ENCODE measurements around the gene OR5AC2.

Gene OR5AC2

DNA sequence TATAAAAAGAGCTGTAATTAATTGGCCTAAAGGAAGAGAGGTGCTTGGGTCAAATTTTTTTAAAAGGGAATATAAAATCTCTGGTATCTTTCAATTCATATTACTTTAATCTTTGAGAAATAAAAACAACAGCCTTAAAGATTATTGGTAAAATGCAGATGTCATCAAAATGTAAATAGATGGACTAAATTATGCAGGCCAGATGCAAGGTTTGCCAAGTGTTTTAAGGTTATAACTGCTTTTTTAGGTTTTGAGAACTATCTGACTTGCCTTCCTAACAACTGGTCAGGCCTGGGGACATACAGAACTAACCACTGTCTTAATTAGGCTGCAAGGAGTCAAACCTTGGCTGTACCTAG, 23.6 kb downstream of the OR5AC2 start:
- Histone ChIP-seq H3K27me3 (replicated peaks) (no peaks in the 10 kb centered on the region), H3K27ac (no peak overlapping the region), H3K4me3 (ENCODE audit: low read depth, low read length) (no peak overlapping the region), H3K36me3 (replicated peaks) (no peaks in the 10 kb centered on the region)
- no peak for DNase-seq
- TF ChIP-seq, protein P1, sequence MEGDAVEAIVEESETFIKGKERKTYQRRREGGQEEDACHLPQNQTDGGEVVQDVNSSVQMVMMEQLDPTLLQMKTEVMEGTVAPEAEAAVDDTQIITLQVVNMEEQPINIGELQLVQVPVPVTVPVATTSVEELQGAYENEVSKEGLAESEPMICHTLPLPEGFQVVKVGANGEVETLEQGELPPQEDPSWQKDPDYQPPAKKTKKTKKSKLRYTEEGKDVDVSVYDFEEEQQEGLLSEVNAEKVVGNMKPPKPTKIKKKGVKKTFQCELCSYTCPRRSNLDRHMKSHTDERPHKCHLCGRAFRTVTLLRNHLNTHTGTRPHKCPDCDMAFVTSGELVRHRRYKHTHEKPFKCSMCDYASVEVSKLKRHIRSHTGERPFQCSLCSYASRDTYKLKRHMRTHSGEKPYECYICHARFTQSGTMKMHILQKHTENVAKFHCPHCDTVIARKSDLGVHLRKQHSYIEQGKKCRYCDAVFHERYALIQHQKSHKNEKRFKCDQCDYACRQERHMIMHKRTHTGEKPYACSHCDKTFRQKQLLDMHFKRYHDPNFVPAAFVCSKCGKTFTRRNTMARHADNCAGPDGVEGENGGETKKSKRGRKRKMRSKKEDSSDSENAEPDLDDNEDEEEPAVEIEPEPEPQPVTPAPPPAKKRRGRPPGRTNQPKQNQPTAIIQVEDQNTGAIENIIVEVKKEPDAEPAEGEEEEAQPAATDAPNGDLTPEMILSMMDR (IDR thresholded peaks at IDR 0.05; ENCODE audit: low read depth, low read length, missing control alignments), result no peak
- in situ Hi-C loops (cut with HindIII; ENCODE audit: low pct_ligation_motif_present, low sequenced_read_pairs), result no loop called here

DNA sequence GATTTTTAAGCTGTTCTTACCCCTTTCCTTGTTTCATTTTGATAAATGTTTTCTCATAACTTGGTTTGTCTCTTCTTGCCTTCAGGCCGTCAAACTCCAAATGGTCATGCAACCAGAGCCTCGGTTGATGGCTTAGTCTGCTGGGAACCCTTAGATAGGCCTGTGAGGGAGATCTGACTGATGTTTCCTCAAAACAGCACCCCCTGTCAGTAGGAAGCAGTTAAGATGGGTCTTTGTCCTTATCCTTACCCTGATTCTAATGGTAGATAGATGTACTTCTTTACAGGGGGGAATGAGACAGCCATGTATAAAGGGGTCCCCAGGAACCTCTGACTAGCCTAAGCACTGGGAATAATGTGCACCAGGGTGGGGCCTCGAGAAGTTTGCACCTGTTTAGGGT, 27.3 kb downstream of the OR5AC2 start:
- TF ChIP-seq, protein P1 (IDR thresholded peaks at IDR 0.05; ENCODE audit: low read depth, low read length, missing control alignments), result no peak
- Histone ChIP-seq H3K36me3 (replicated peaks) (no peaks in the 10 kb centered on the region), H3K4me3 (ENCODE audit: low read depth, low read length) (no peak overlapping the region), H3K27me3 (replicated peaks) (no peaks in the 10 kb centered on the region), H3K27ac (no peak overlapping the region)
- in situ Hi-C loops (cut with HindIII; ENCODE audit: low pct_ligation_motif_present, low sequenced_read_pairs), result no loop called here
- DNase-seq, result no peak

DNA sequence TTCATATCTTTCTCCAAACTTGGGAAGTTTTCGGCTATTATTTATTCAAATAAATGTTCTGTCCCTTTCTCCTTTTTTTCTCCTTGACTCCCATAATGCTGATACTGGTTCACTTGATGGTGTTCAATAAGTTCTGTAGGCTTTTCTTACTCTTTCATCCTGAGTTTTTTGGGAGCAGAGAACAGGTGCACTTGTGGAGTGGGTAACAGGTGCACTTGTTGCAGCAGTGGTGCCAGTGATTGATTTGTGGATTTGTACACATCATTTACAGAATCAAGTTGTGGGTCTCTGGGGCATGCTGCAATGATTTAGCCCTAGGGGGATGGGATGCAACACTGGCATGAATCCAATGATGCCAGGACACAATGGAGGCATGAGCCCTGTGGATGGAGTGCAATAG, 28.7 kb downstream of the OR5AC2 start:
- Histone ChIP-seq H3K4me3 (ENCODE audit: low read depth, low read length) (no peak overlapping the region), H3K36me3 (replicated peaks) (no peaks in the 10 kb centered on the region), H3K27ac (no peak overlapping the region), H3K27me3 (replicated peaks) (no peaks in the 10 kb centered on the region)
- DNase-seq, result no peak
- in situ Hi-C loops (cut with HindIII; ENCODE audit: low pct_ligation_motif_present, low sequenced_read_pairs), result no loop called here
- TF ChIP-seq, protein P1 (IDR thresholded peaks at IDR 0.05; ENCODE audit: low read depth, low read length, missing control alignments), result no peak

DNA sequence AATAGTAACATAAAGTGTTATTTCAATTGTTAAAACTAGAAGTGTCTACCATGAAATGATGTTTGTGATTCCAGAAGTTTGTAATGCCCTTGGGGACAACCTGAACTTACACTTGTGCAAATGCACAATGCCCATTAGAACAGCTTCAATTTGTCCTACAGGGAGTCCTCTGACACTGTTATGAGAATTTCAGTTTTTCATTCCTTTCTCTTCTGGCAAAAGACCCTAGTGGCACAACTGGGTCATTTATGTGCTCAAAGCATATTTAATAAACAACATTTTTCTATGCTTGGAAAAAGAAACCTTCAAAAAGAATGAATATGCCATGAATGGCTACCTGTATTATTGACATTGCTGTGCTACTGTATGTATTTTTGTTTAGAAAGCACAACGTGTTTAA, 43.4 kb downstream of the OR5AC2 start, which contains the start of gene OR5H1:
OR5H1 (plus strand) TSS at position 301 of the 400 bp plus-strand sequence. CDS start 1,977 bp downstream, outside the sequence.
- no peaks in the 10 kb centered on the region for H3K27me3 ChIP-seq (replicated peaks)
- TF ChIP-seq, protein P1 (IDR thresholded peaks at IDR 0.05; ENCODE audit: low read depth, low read length, missing control alignments), result no peak
- no peak within 1 kb of the TSS for H3K27ac ChIP-seq
- no peak within 1 kb of the TSS for H3K4me3 ChIP-seq (ENCODE audit: low read depth, low read length)
- no peak for DNase-seq
- no peaks in the 10 kb centered on the region for H3K36me3 ChIP-seq (replicated peaks)
- in situ Hi-C loops (cut with HindIII; ENCODE audit: low pct_ligation_motif_present, low sequenced_read_pairs), result no loop called here

DNA sequence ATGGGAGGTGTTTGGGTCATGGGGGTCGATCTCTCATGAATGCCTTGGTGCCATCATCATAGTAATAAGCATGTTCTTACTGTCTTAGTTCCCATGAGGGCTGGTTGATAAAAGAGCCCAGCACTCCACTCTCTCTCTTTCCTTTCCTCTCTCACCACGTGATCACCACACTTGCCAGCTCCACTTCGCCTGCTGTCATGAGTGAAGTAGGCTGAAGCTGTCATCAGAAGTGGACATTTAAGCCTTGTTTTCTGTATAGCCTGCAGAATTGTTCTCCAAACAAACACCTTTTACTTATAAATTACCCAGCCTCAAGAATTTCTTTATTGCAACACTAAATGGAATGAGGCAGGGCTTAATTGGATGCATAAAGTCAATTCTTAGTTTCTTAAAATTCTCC, 49.7 kb downstream of the OR5AC2 start:
- in situ Hi-C loops (cut with HindIII; ENCODE audit: low pct_ligation_motif_present, low sequenced_read_pairs), result no loop called here
- no peak overlapping the region for H3K4me3 ChIP-seq (ENCODE audit: low read depth, low read length)
- no peak overlapping the region for H3K27ac ChIP-seq
- TF ChIP-seq, protein P1 (IDR thresholded peaks at IDR 0.05; ENCODE audit: low read depth, low read length, missing control alignments), result no peak
- no peaks in the 10 kb centered on the region for H3K27me3 ChIP-seq (replicated peaks)
- no peaks in the 10 kb centered on the region for H3K36me3 ChIP-seq (replicated peaks)
- DNase-seq, result no peak

Measured in brain microvascular endothelial cell (primary cell).